Measurements from ENCODE around the gene RBM5. TPM values are rescaled to one million over a fixed set of nuclear protein-coding genes. Genes with fewer than 3 reads are reported as not detected.

The RBM5 gene
- polyA plus RNA-seq, 1 donor (not counting 4 experiments of a cell fraction or from before 2014, with no cell fraction given), result 167 TPM

- H3K79me2 ChIP-seq (ENCODE audit: control insufficient read depth, insufficient read depth, low read length), result peaks cover 45% of the 10 kb centered on the region
- no peaks in the 10 kb centered on the region for H4K20me1 ChIP-seq (ENCODE audit: control insufficient read depth, extremely low read depth, insufficient read depth, low read length)
- peak; percentile 34 for FAIRE-seq
- peak overlapping the region; percentile 100 for H3K9ac ChIP-seq (ENCODE audit: control insufficient read depth, extremely low read depth, insufficient read depth, low read length)
- no peaks in the 10 kb centered on the region for H3K9me3 ChIP-seq (ENCODE audit: control insufficient read depth, low read depth, low read length)
- peak overlapping the region; percentile 90 for H2AFZ ChIP-seq (ENCODE audit: control insufficient read depth, low read length)
- peak overlapping the region; percentile 78 to 99 (median 99) for H3K4me3 ChIP-seq (ENCODE audit: control insufficient read depth in 2 of 3, extremely low read depth in 1 of 3, insufficient read depth in 2 of 3, low read depth in 1 of 3, low read length in 3 of 3)
- DNase-seq (ENCODE audit: low read depth, low spot score), result no peak
- dilution Hi-C loops (cut with MboI; ENCODE audit: extremely low pct_ligation_motif_present, low sequenced_read_pairs), result no loop called here
- no peaks in the 10 kb centered on the region for H3K9me1 ChIP-seq (ENCODE audit: control insufficient read depth, extremely low read depth, insufficient read depth, low read length)
- no peaks in the 10 kb centered on the region for H3K27me3 ChIP-seq (ENCODE audit: control insufficient read depth, extremely low read depth, insufficient read depth, low read length)
- peaks cover 26 to 27% of the 10 kb centered on the region in 2 experiments for H3K36me3 ChIP-seq (ENCODE audit: control insufficient read depth in 2 of 2, extremely low read depth in 1 of 2, insufficient read depth in 2 of 2, low read length in 2 of 2)
- no peak for TF ChIP-seq EZH2 (IDR thresholded peaks at IDR 0.05; ENCODE audit: low read length)
- TF ChIP-seq, protein P1, sequence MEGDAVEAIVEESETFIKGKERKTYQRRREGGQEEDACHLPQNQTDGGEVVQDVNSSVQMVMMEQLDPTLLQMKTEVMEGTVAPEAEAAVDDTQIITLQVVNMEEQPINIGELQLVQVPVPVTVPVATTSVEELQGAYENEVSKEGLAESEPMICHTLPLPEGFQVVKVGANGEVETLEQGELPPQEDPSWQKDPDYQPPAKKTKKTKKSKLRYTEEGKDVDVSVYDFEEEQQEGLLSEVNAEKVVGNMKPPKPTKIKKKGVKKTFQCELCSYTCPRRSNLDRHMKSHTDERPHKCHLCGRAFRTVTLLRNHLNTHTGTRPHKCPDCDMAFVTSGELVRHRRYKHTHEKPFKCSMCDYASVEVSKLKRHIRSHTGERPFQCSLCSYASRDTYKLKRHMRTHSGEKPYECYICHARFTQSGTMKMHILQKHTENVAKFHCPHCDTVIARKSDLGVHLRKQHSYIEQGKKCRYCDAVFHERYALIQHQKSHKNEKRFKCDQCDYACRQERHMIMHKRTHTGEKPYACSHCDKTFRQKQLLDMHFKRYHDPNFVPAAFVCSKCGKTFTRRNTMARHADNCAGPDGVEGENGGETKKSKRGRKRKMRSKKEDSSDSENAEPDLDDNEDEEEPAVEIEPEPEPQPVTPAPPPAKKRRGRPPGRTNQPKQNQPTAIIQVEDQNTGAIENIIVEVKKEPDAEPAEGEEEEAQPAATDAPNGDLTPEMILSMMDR (optimal IDR thresholded peaks at IDR 0.05 in 1 of 3, IDR thresholded peaks at IDR 0.05 in 1 of 3, conservative IDR thresholded peaks at IDR 0.05 in 1 of 3; ENCODE audit: extremely low read depth in 1 of 3, insufficient read depth in 2 of 3, low read length in 3 of 3), result no peak
- H3K27ac ChIP-seq (ENCODE audit: control insufficient read depth, insufficient read depth, low read length), result peak overlapping the region; percentile 99
- peaks cover 14% of the 10 kb centered on the region for H3K4me1 ChIP-seq (ENCODE audit: control insufficient read depth, extremely low read depth, insufficient read depth, low read length)
- peak overlapping the region; percentile 94 for H3K4me2 ChIP-seq (ENCODE audit: control insufficient read depth, extremely low read depth, insufficient read depth, low read depth, low read length)
These were observed 858 bp downstream of the RBM5 start for GRCh38 chr3:50089609-50089945.

- H3K27ac ChIP-seq (ENCODE audit: control insufficient read depth, insufficient read depth, low read length), result no peak overlapping the region
- no peak overlapping the region for H3K4me3 ChIP-seq (ENCODE audit: control insufficient read depth in 2 of 3, extremely low read depth in 1 of 3, insufficient read depth in 2 of 3, low read depth in 1 of 3, low read length in 3 of 3)
- no peak overlapping the region for H3K9ac ChIP-seq (ENCODE audit: control insufficient read depth, extremely low read depth, insufficient read depth, low read length)
- H3K27me3 ChIP-seq (ENCODE audit: control insufficient read depth, extremely low read depth, insufficient read depth, low read length), result no peaks in the 10 kb centered on the region
- H3K9me1 ChIP-seq (ENCODE audit: control insufficient read depth, extremely low read depth, insufficient read depth, low read length), result no peaks in the 10 kb centered on the region
- no peaks in the 10 kb centered on the region for H4K20me1 ChIP-seq (ENCODE audit: control insufficient read depth, extremely low read depth, insufficient read depth, low read length)
- TF ChIP-seq EZH2 (IDR thresholded peaks at IDR 0.05; ENCODE audit: low read length), result no peak
- TF ChIP-seq, protein P1 (optimal IDR thresholded peaks at IDR 0.05 in 1 of 3, IDR thresholded peaks at IDR 0.05 in 1 of 3, conservative IDR thresholded peaks at IDR 0.05 in 1 of 3; ENCODE audit: extremely low read depth in 1 of 3, insufficient read depth in 2 of 3, low read length in 3 of 3), result no peak
- no peak for DNase-seq (ENCODE audit: low read depth, low spot score)
- dilution Hi-C loops (cut with MboI; ENCODE audit: extremely low pct_ligation_motif_present, low sequenced_read_pairs), result no loop called here
- no peak overlapping the region for H2AFZ ChIP-seq (ENCODE audit: control insufficient read depth, low read length)
- H3K36me3 ChIP-seq (ENCODE audit: control insufficient read depth in 2 of 2, extremely low read depth in 1 of 2, insufficient read depth in 2 of 2, low read length in 2 of 2), result peaks cover 34 to 36% of the 10 kb centered on the region in 2 experiments
- peaks cover 58% of the 10 kb centered on the region for H3K79me2 ChIP-seq (ENCODE audit: control insufficient read depth, insufficient read depth, low read length)
- FAIRE-seq, result no peak
- H3K4me1 ChIP-seq (ENCODE audit: control insufficient read depth, extremely low read depth, insufficient read depth, low read length), result peaks cover 14% of the 10 kb centered on the region
- peak overlapping the region; percentile 94 for H3K4me2 ChIP-seq (ENCODE audit: control insufficient read depth, extremely low read depth, insufficient read depth, low read depth, low read length)
- H3K9me3 ChIP-seq (ENCODE audit: control insufficient read depth, low read depth, low read length), result no peaks in the 10 kb centered on the region
These were observed 2.3 kb downstream of the RBM5 start for GRCh38 chr3:50090984-50091383.

Data from keratinocyte (primary cell).